Endothelial cell of hepatic sinusoid (primary cell): ENCODE data around the gene SLC35G6.

Source experiments
- in situ Hi-C: cut with HindIII; loops from 2 replicates; pipeline ENCODE4 v1.10.0; 2017; ENCODE audit warnings: low sequenced_read_pairs

Gene SLC35G6

GRCh38 chr17:7497636-7498035 lies 16.4 kb downstream of the SLC35G6 start:
- in situ Hi-C loops, result no loop called here

- in situ Hi-C loops, result no loop called here
Measured at GRCh38 chr17:7499161-7499560, 17.9 kb downstream of the SLC35G6 start.

- in situ Hi-C loops, result no loop called here
Measured at GRCh38 chr17:7501729-7502128, 20.5 kb downstream of the SLC35G6 start.

GRCh38 chr17:7502171-7502847 lies 21.1 kb downstream of the SLC35G6 start:
- in situ Hi-C loops, result no loop called here

GRCh38 chr17:7502987-7503386 lies 21.7 kb downstream of the SLC35G6 start:
- in situ Hi-C loops, result no loop called here

- in situ Hi-C loops, result no loop called here
Measured at GRCh38 chr17:7503521-7503920, 22.3 kb downstream of the SLC35G6 start.

GRCh38 chr17:7508145-7508544 lies 26.9 kb downstream of the SLC35G6 start:
- in situ Hi-C loops, result no loop called here

- in situ Hi-C loops, result no loop called here
Measured at GRCh38 chr17:7508846-7509245, 27.6 kb downstream of the SLC35G6 start.

- in situ Hi-C loops, result no loop called here
Measured at GRCh38 chr17:7509937-7510336, 28.7 kb downstream of the SLC35G6 start.

GRCh38 chr17:7511108-7511507 lies 29.9 kb downstream of the SLC35G6 start:
- in situ Hi-C loops, result no loop called here

GRCh38 chr17:7512105-7512504 lies 30.9 kb downstream of the SLC35G6 start:
- in situ Hi-C loops, result no loop called here

- in situ Hi-C loops, result no loop called here
Measured at GRCh38 chr17:7512824-7513540, 31.7 kb downstream of the SLC35G6 start.

- in situ Hi-C loops, result no loop called here
Measured at GRCh38 chr17:7513850-7514419, 32.7 kb downstream of the SLC35G6 start.

GRCh38 chr17:7515911-7516610 lies 34.8 kb downstream of the SLC35G6 start:
- in situ Hi-C loops, result no loop called here

- in situ Hi-C loops, result no loop called here
Measured at GRCh38 chr17:7523033-7523432, 41.8 kb downstream of the SLC35G6 start.

GRCh38 chr17:7528842-7529241 lies 47.6 kb downstream of the SLC35G6 start:
- in situ Hi-C loops, result no loop called here

- in situ Hi-C loops, result no loop called here
Measured at GRCh38 chr17:7530023-7530900, 49.0 kb downstream of the SLC35G6 start.
